NCI-H128 (cell line): ENCODE data around the gene OR2AG2.

Source experiments
- DNase-seq: peaks from one replicate; lab custom pipeline; 2025; ENCODE audit not compliant: unreplicated experiment; lab: John Stamatoyannopoulos, UW

The OR2AG2 gene

DNA sequence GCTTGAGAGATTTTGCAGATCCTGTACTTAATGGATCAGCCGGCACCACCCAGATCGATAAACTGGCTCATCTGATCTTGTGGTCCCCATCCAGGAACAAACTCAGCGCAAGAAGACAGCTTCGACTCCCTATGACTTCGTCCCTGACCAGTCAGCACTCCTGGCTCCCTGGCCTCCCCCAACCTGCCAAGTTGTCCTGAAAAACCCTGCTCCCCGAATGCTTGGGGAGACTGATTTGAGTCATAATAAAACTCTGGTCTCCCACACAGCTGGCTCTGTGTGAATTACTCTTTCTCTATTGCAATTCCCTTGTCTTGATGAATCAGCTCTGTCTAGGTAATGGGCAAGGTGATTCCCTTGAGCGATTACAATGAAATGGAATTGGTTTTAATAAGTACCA is 29.5 kb downstream of the OR2AG2 start:
- DNase-seq, result no peak

DNA sequence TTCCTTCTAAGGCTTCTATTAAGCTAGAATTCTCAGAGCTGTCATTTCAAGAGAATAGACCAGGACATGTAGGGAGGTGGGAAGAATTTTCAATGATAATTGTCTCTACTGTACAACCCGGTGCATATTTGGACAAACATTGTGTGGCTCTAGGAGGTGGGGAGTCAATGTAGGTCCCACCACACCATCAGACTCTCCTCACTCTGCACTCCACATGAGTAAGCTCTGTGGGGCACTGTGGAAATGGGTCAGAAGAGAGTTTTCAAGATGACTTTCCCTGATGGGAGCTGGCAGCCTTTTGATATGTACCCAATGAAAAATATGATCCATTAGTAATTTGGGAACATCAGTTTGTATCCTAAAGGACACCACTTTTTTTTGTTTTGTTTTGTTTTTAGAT is 33.2 kb downstream of the OR2AG2 start:
- DNase-seq, result no peak

DNA sequence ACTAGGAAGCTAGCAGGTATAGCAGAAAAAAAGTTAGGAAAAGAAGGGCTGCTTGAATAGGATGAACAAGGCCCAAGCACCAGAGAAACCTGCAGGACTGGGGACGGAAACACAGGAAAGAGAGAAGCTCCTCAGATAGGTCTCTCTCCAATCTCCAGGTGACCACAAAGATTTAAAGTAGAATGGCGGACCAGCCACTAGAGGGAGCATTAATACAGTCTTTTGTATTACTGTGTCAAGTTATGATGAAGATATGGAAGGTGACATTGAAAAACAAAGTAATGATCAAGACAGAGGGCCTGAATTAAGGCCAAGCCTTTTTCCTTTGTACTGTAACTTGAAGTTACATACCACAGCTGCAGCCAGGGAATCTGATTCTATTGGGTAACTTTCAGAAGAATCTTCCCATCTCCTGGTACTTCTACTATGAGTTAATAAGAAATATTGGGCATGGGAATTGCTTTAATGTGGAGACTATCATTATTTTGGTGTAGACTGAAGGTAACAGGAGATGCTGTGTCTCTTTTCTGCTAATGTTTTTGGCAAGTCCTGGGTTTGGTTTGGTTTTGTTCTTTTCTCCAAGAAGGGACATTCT is 33.8 kb downstream of the OR2AG2 start:
- no peak for DNase-seq

- no peak for DNase-seq
These were observed 35.2 kb downstream of the OR2AG2 start for GRCh38 chr11:6736495-6737121.

DNA sequence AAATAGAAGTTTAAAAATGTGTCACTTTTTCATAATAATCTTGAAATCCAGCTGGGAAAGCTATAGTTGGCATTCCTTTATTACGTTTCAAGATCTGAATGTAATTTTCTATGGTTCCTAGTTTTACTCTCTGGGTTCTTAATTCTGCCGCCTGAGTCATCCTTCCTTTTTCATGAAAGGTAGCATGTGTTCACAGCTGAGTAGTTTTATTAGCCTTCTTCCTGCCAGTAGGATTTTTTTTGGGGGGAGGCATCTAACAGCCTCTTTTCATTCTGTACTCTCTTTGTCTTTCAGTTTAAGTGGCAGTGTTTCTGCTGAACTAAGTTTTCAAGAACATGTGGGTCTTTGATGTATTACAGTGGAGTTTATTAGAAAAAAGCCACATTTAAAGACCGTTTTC is 36.5 kb downstream of the OR2AG2 start:
- no peak for DNase-seq

DNA sequence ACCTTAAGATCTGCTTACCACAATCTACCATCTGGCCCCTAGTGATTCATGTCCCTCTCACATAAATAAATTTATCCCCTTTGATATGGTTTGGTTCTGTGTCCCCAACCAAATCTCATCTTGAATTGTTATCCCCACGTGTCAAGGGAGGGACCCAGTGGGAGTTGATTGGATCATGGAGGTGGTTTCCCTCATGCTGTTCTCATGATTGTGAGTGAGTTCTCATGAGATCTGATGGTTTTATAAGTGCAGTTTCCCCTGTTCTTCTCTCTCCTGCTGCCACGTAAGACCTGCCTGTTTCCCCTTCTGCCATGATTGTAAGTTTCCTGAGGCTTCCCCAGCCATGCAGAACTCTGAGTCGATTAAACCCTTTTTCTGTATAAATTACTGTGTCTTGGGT is 37.2 kb downstream of the OR2AG2 start:
- DNase-seq, result no peak

GRCh38 chr11:6733326-6734275 is 38.2 kb downstream of the OR2AG2 start:
- no peak for DNase-seq

DNA sequence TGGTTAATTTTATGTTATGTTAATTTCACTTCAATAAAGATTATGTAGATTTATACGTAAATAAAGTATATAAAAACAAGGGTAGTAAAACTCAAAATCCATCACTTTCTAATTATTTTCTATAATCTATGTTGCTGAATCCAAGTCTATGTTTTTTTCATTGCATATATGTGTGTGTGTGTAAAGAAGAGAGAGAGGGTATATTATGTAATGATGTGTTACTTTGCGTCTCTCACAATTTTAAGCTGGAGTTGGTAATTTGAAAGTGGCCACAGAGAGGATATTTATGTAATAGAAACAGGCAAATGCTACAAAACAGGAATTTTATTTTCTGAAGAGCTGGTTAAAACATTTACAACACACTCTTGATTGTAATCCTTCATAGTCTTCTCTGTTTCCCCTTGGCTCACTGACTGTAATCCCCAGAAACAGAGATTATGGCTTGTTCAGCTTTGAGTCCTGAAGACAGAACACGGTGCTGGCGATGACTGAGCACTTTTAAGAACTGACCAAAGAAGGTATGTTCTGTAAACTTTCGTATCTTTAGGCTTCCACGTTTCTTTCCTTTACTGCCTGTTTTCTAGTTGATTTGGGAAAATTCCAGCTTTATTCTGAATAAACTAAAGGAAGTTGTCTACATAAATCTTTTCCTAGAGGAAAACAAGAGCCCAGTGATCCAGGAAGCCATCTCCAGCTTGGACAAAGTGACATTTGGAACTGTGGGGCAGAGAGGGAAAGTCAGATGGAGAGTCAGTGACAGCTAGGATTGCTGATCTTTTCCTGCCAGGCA is 43.6 kb downstream of the OR2AG2 start:
- DNase-seq, result no peak

GRCh38 chr11:6725386-6725896 is 46.3 kb downstream of the OR2AG2 start:
- DNase-seq, result no peak

DNA sequence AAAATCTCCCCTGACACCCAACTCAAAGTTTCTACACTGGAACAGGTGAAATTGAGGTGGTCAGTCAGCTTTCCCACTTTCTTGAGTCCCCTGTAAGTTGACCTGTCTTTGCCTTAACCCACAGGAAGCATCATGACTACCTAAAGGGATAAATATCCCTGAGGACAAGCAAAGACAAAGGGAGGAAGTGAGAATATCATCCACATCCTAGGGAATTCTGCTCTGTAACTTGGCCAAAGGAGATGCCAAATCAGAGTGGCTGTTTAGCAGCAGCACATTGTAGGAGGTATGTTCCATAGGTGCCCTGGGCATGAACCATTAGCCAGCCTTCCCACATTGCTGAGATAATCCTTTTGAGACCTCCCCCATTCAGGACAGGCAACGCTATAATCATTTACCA is 47.8 kb downstream of the OR2AG2 start:
- no peak for DNase-seq

- no peak for DNase-seq
These were observed 50.4 kb downstream of the OR2AG2 start for GRCh38 chr11:6721343-6721742.

- DNase-seq, result no peak
These were observed 52.2 kb downstream of the OR2AG2 start for GRCh38 chr11:6719576-6719975.

- DNase-seq, result no peak
These were observed 54.4 kb downstream of the OR2AG2 start for GRCh38 chr11:6717426-6717825.
